Memory B cell (primary cell): ENCODE measurements around the gene CTNNA3.

ENCODE experiments used
- ATAC-seq: fragments of 150-1000 bp; cut with Tn5 transposase; 2 replicates; pipeline ENCODE4 v1.10.0; 2021; ENCODE audit warnings: low read depth, mild to moderate bottlenecking, moderate library complexity
- DNase-seq, 2 donors: peaks; one replicate each; pipeline ENCODE4 v3.0.0; 2022; ENCODE audit warnings: low spot score in 2 of 2
- H3K27ac Mint-ChIP-seq: one replicate; pipeline ENCODE4 v1.8.0; 2022; ENCODE audit warnings: mild to moderate bottlenecking, moderate library complexity, mixed read lengths
- H3K27me3 Mint-ChIP-seq: one replicate; pipeline ENCODE4 v1.8.0; 2022; ENCODE audit warnings: mixed read lengths
- H3K36me3 Mint-ChIP-seq: one replicate; pipeline ENCODE4 v1.8.0; 2022; ENCODE audit warnings: mild to moderate bottlenecking, mixed read lengths
- H3K4me1 Mint-ChIP-seq: one replicate; pipeline ENCODE4 v1.8.0; 2022; ENCODE audit warnings: mixed read lengths
- H3K4me3 Mint-ChIP-seq: one replicate; pipeline ENCODE4 v1.8.0; 2022; ENCODE audit warnings: mild to moderate bottlenecking, moderate library complexity, mixed read lengths
- H3K9me3 Mint-ChIP-seq: one replicate; pipeline ENCODE4 v1.8.0; 2022; ENCODE audit warnings: mixed read lengths

Gene CTNNA3

DNA sequence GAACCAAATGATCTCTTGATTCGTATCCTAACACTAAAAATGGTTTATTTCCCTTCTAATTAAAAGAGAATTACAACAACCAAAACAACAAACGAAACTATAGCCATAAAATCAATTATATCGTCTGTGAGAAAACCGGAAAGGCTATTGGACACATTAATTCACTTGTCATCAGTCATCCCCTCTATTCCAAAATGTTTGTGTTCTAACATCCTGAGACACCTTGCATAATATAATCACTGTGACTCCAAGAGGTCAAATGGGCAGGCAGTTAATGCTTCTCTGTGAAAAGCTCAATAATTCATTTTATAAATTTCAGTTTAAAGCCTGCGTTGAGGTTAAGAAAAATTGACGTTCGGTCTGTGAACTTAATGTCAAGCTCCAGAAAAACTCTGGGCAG is 770.6 kb downstream of the CTNNA3 start:
- DNase-seq (no peak), ATAC-seq (no peak)
- Mint-ChIP-seq H3K4me1 (no peaks in the 10 kb centered on the region), H3K27me3 (peaks cover 9% of the 10 kb centered on the region), H3K4me3 (no peak overlapping the region), H3K27ac (no peak overlapping the region), H3K36me3 (no peaks in the 10 kb centered on the region), H3K9me3 (peaks cover 2% of the 10 kb centered on the region)

DNA sequence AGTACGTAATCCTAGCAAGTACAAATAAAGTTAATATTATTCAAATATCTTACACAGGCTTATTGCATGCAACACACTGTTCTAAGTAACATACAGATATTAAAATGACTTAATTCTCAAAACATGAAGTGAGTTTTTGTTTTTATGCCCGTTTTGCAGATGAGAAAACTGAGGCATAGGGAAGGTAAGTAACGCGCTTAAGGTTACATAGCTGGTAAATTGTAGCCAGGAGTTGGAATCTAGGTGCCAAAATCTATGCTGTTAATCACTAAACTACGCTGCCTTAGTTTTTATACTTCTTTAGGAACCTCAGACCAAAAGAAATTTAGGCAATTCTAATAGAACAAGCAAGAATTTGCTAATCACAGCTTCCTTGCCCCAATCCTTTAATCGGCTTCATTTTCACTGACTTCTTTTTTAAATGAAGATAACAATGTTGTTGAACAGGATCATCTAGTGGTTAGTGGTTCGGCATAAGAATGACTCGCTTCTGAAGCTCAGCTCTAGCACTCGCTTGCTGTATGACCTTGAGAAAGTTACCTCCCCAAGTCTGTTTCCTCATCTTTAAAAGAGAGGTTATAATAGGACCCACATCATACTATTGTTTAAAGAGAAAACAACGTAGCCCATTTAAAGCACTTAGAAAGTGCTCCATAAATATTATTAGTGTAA is 771.2 kb downstream of the CTNNA3 start:
- Mint-ChIP-seq H3K27ac (no peak overlapping the region), H3K4me3 (no peak overlapping the region), H3K27me3 (peaks cover 9% of the 10 kb centered on the region), H3K36me3 (no peaks in the 10 kb centered on the region), H3K4me1 (no peaks in the 10 kb centered on the region), H3K9me3 (peaks cover 2% of the 10 kb centered on the region)
- DNase-seq, result no peak
- no peak for ATAC-seq

DNA sequence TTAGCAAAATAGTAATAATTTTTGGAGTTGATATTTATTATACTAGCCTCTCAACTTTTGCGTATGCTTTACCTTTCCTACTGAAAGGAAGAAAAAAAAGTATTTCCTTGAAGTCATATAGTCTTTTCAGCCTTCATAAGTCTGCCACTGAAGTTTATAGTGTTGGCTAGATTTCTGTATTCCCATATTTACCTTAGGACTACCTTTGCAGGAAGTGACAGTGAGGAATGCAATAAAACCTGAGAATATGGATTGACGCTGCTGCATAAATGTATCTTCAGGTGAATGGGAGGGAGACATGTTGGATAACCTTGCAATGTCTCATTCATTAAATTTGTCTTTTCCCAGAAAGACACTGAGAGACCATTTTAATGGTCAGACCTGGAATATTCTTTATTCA is 776.7 kb downstream of the CTNNA3 start:
- no peaks in the 10 kb centered on the region for H3K4me1 Mint-ChIP-seq
- DNase-seq (no peak), ATAC-seq (no peak)
- no peaks in the 10 kb centered on the region for H3K27me3 Mint-ChIP-seq
- no peaks in the 10 kb centered on the region for H3K36me3 Mint-ChIP-seq
- no peak overlapping the region for H3K4me3 Mint-ChIP-seq
- H3K27ac Mint-ChIP-seq, result no peak overlapping the region
- peaks cover 3% of the 10 kb centered on the region for H3K9me3 Mint-ChIP-seq

DNA sequence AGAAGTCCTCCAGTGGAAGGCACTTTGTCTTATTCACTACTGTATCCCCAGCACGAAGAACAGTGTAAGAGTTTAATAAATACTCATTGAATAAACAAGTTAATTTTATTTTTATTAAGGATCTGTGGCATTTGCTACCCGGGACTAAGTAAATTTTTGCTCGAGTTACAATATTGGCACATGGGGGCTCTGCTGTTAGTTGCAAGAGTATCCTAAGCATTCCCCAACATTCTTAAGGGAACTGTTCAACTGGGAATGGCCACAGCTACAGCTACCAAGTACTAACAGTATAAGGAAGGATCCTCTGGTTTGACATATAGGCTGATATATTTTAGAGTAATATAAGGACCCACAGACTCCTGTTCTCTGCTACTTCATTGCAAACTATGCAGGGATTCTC is 778.9 kb downstream of the CTNNA3 start:
- ATAC-seq (no peak), DNase-seq (no peak)
- Mint-ChIP-seq H3K4me3 (no peak overlapping the region), H3K27ac (no peak overlapping the region), H3K36me3 (no peaks in the 10 kb centered on the region), H3K27me3 (no peaks in the 10 kb centered on the region), H3K4me1 (no peaks in the 10 kb centered on the region), H3K9me3 (peaks cover 3% of the 10 kb centered on the region)

DNA sequence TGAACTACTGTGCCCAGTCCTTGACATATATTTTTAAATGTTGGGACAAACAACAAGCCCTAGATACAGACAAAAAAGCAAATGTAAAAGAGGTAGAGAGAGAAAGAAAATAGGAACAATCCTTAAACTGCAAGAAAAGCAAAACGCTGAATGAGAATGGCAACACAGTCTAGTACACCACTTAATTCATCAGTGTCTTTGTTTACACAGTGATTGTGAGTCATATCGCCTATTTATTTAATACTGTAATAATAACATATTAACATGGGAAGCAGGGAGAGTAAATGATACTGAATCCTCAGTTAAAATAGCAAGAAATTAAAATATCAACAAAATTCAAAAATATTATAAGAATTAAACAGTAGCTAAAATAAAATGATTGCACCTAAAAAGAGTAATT is 780.0 kb downstream of the CTNNA3 start:
- H3K36me3 Mint-ChIP-seq, result no peaks in the 10 kb centered on the region
- H3K27me3 Mint-ChIP-seq, result no peaks in the 10 kb centered on the region
- DNase-seq, result no peak
- H3K9me3 Mint-ChIP-seq, result peaks cover 3% of the 10 kb centered on the region
- H3K4me1 Mint-ChIP-seq, result no peaks in the 10 kb centered on the region
- H3K4me3 Mint-ChIP-seq, result no peak overlapping the region
- no peak overlapping the region for H3K27ac Mint-ChIP-seq
- no peak for ATAC-seq

DNA sequence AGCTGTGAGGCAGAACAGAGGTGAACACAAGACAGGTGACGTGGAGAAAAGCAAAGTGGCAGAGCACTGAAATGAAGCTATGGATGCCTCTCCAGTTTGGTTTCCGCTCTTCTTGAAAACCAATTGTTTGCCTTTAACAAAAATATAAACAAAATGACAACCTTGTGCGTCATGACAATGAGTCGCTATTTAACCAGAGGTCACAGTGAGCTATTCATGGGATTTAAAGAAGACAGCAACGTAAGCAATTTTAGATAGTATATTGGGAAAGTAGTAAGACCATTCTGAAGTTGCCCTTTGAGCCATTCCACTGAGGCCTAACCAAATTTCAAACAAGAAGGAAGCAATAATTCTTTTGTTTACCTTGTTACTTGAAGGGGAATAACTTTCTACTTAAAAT is 785.3 kb downstream of the CTNNA3 start:
- Mint-ChIP-seq H3K27ac (no peak overlapping the region), H3K9me3 (no peaks in the 10 kb centered on the region), H3K36me3 (no peaks in the 10 kb centered on the region), H3K4me3 (no peak overlapping the region), H3K27me3 (no peaks in the 10 kb centered on the region), H3K4me1 (no peaks in the 10 kb centered on the region)
- ATAC-seq (no peak), DNase-seq (no peak)

DNA sequence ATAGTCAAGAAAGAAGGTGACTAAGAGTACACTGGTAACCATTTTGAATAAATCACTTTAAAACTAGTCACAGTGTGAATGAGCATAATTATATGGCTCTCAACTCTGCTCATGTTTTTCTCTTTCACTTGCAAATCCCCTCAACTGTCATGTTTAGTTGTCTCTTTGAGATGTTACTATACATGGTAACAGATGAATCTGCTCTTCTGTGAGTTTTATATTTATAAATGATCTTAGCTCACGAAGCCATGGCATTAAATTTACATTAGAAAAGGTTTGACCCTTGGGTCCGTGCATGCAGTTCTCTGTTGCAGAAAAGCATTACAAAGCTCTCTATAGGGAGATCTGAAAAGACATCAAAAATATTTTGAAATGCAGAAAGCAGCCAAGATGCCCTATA is 803.1 kb downstream of the CTNNA3 start:
- ATAC-seq, result no peak
- DNase-seq, result no peak
- Mint-ChIP-seq H3K27ac (no peak overlapping the region), H3K9me3 (peaks cover 2% of the 10 kb centered on the region), H3K27me3 (no peaks in the 10 kb centered on the region), H3K4me1 (no peaks in the 10 kb centered on the region), H3K36me3 (no peaks in the 10 kb centered on the region), H3K4me3 (no peak overlapping the region)

DNA sequence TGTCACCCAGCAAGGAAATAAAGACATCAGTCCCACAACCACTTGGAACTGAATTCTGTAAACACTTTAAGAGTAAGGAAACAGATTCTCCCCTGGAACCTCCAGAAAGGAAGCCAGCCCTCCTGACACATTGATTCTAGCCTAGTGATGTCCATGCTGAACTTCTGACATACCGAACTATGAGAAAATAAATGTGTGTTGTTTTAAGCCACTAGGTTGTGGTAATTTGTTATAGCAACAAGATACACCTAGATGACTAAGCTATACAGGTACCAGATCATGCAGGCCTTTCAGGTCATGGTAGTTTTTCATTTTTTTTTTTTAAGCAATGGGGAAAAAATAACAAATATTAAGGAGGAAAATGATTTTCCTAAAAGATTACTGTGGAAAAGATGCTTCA is 807.8 kb downstream of the CTNNA3 start:
- no peaks in the 10 kb centered on the region for H3K36me3 Mint-ChIP-seq
- no peaks in the 10 kb centered on the region for H3K27me3 Mint-ChIP-seq
- H3K9me3 Mint-ChIP-seq, result peaks cover 4% of the 10 kb centered on the region
- H3K27ac Mint-ChIP-seq, result no peak overlapping the region
- H3K4me3 Mint-ChIP-seq, result no peak overlapping the region
- ATAC-seq (no peak), DNase-seq (no peak)
- no peaks in the 10 kb centered on the region for H3K4me1 Mint-ChIP-seq

DNA sequence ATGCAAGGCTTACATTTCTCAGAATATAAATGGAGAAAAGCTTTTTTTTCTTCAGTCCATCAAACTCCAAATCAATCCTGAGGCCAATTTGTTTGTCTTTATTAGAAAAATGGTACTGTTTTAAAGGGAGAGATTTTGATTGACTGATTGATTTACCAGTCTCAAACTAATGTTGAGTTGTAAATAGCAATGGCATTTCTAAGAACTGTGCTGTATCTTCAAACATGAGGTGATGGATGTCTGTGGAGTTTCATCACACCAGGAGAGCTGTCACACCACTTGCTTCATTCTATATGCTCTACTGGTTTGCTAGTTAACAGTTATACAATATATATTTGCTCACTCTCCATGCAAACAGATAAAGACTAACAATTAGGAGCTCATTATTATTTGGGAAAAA is 809.1 kb downstream of the CTNNA3 start:
- Mint-ChIP-seq H3K36me3 (no peaks in the 10 kb centered on the region), H3K27ac (no peak overlapping the region), H3K4me1 (no peaks in the 10 kb centered on the region)

DNA sequence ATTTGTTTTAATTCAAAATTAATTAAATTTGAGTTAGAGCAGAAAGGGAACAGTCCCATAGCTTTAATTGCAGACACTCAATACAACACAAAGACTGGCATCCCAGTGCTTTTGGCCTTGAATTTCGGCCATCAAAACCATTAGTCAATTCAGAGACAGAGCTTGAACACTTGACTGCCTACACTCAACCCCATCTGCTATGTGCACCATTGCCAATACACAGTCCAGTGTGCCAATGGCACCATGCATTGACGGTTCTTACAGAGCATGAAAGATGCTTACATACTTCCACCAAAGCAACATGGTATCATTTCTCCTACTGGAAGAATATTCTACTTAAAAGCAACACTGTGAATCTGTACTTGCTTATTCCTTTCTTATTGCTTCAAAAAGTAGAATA is 813.7 kb downstream of the CTNNA3 start:
- Mint-ChIP-seq H3K9me3 (peaks cover 2% of the 10 kb centered on the region), H3K4me3 (no peak overlapping the region), H3K36me3 (no peaks in the 10 kb centered on the region), H3K27me3 (no peaks in the 10 kb centered on the region), H3K27ac (no peak overlapping the region), H3K4me1 (no peaks in the 10 kb centered on the region)
- no peak for DNase-seq
- no peak for ATAC-seq

More for the DNA sequence above, 809.1 kb downstream of the CTNNA3 start:
- Mint-ChIP-seq H3K4me3 (no peak overlapping the region), H3K9me3 (peaks cover 4% of the 10 kb centered on the region), H3K27me3 (no peaks in the 10 kb centered on the region)
- DNase-seq, result no peak
- no peak for ATAC-seq

DNA sequence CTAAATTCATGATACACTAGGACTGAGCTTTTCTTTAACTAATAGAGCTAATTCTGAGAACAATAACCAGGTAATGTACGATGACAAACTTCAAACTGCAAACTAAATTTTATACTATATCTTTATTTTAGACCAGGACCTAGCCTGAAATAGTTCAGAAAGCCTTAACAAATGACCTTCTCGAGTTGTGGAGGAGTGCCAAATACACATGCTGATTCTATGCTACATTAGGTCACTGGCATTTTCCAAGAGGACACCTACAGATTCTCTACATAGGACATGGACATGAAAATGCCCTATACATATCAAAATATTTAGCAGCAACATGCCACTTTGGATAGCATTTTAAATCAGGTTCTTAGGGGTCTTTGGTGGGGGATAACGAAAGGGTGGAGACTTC is 814.2 kb downstream of the CTNNA3 start:
- DNase-seq (no peak), ATAC-seq (no peak)
- no peak overlapping the region for H3K4me3 Mint-ChIP-seq
- H3K4me1 Mint-ChIP-seq, result no peaks in the 10 kb centered on the region
- peaks cover 2% of the 10 kb centered on the region for H3K9me3 Mint-ChIP-seq
- no peak overlapping the region for H3K27ac Mint-ChIP-seq
- no peaks in the 10 kb centered on the region for H3K27me3 Mint-ChIP-seq
- H3K36me3 Mint-ChIP-seq, result no peaks in the 10 kb centered on the region

DNA sequence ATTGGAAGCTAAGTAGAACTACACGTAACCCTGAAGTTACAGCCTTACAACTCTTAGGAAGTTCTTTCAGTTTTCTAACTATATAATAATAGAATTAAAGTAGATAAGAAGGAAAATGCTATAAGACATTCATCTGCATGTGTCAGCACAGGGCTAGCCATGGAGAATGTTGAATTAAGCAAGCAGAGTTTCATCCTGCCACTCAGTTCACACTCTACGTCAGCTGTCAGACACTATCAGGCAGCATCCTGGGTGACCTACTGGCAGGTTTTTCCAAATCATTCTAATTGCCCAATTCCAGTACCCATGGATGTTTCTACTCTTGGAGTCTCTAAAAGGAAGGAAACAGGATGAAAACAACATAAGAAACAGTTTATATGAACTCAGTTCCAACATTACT is 815.2 kb downstream of the CTNNA3 start:
- Mint-ChIP-seq H3K9me3 (peaks cover 1% of the 10 kb centered on the region), H3K27ac (no peak overlapping the region), H3K4me3 (no peak overlapping the region), H3K27me3 (no peaks in the 10 kb centered on the region), H3K36me3 (no peaks in the 10 kb centered on the region), H3K4me1 (no peaks in the 10 kb centered on the region)
- ATAC-seq, result no peak
- DNase-seq, result no peak

DNA sequence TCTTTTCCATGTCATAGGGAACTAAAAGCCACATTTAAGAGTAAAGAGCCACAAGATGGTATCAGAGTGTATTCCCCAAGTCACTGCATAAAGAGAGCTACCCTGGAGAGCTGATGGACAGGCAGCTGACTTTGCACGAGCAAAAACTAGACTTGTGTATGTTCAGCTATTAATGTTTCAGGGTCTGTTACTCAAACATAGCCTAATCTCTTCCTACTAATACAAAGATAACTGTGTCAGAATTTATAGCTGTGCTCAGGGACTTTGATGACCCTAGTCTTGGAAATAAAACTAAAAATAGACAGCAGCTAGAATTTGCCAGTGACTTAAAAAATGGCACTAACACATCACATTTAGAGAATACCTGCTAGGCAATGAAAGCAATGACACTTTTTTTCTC is 815.7 kb downstream of the CTNNA3 start:
- H3K4me1 Mint-ChIP-seq, result no peaks in the 10 kb centered on the region
- no peak overlapping the region for H3K4me3 Mint-ChIP-seq
- no peaks in the 10 kb centered on the region for H3K27me3 Mint-ChIP-seq
- H3K27ac Mint-ChIP-seq, result no peak overlapping the region
- DNase-seq (no peak), ATAC-seq (no peak)
- no peaks in the 10 kb centered on the region for H3K9me3 Mint-ChIP-seq
- no peaks in the 10 kb centered on the region for H3K36me3 Mint-ChIP-seq

DNA sequence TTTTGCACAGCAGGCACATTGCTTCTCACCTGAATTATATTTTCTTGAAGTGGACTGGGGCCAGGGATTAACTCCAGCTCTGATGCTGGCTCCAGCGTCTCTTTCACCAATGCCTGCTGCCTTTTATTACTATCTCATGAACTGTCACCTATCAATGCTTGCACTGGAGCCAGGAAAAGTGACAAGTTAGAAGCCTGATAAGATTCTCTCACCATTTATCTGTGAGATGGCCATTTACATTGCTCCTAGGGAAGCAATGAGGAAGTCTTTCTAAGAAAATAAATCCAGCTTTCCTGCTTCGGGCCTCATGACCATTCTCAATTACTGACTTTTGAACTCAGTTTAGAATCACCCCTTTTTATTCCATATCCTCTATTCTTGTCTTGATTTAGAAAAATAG is 818.6 kb downstream of the CTNNA3 start:
- Mint-ChIP-seq H3K9me3 (no peaks in the 10 kb centered on the region), H3K36me3 (no peaks in the 10 kb centered on the region), H3K4me3 (no peak overlapping the region), H3K27me3 (no peaks in the 10 kb centered on the region), H3K4me1 (no peaks in the 10 kb centered on the region), H3K27ac (no peak overlapping the region)
- ATAC-seq, result no peak
- DNase-seq, result no peak

DNA sequence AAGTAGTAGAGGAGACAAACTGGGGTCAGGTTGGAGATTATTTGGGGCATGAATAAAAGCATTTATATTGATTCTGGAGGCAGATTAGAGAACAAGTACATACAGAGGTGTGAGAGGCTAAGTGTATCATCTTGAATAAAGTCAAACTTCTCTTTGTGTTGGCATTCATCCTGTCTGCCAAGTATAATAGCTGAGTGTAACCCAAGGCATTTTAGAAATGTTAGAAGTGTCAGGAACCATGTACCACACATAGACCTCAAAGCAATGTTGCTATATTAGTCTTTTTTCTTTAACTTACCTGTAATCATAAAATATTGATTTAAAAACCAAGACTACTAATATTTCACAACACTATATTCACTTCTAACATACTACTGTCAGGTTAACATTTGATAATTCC is 826.4 kb downstream of the CTNNA3 start:
- DNase-seq, result no peak
- no peak overlapping the region for H3K4me3 Mint-ChIP-seq
- H3K9me3 Mint-ChIP-seq, result no peaks in the 10 kb centered on the region
- H3K4me1 Mint-ChIP-seq, result no peaks in the 10 kb centered on the region
- no peaks in the 10 kb centered on the region for H3K27me3 Mint-ChIP-seq
- H3K27ac Mint-ChIP-seq, result no peak overlapping the region
- ATAC-seq, result no peak
- H3K36me3 Mint-ChIP-seq, result no peaks in the 10 kb centered on the region
